ENCODE measurements around the gene CRBN.

GRCh38 chr3:3209714-3210113 lies 30.2 kb upstream of the CRBN start:
- TF ChIP-seq CTCF (IDR thresholded peaks at IDR 0.05; ENCODE audit: low read length): no peak
- TF ChIP-seq EZH2 (optimal IDR thresholded peaks at IDR 0.05; ENCODE audit: low read depth, low read length): no peak

All from MM.1S (cell line).